ENCODE data around the gene TSPOAP1. TPM values are rescaled to one million over a fixed set of nuclear protein-coding genes. Genes with fewer than 3 reads are reported as not detected.
A peak's percentile ranks its signal among the peaks of the same experiment; 100 is the strongest.

TSPOAP1 gene
- total RNA-seq = 10 to 100 TPM; 21.1 to 24.1 TPM

- Mint-ChIP-seq H3K4me1 (ENCODE audit: low read depth) (peaks cover 40% of the 10 kb centered on the region), H3K36me3 (ENCODE audit: low read depth) (peaks cover 42% of the 10 kb centered on the region), H3K27ac (peak within 1 kb of the TSS; percentile 96), H3K4me3 (peak within 1 kb of the TSS; percentile 81), H3K27me3 (peaks cover 7% of the 10 kb centered on the region), H3K9me3 (no peaks in the 10 kb centered on the region)
- POLR2A ChIA-PET = interaction anchor here (0.7 to 26.8 kb wide), 19 partner anchors 11 to 955 kb away, joined by 3 to 1558 read pairs (median 4); partner anchors contain the start of genes HSF5, RNF43 and SUPT4H1
- DNase-seq = peak; percentile 94
- intact Hi-C loops (cut with micrococcal nuclease) = loop anchor here (1.0 to 2.0 kb wide), 2 partner anchors 11 to 16 kb away; no protein-coding TSS in a partner anchor
- CTCF ChIA-PET = interaction anchor here (0.7 to 4.0 kb wide), 11 partner anchors 9 to 159 kb away, joined by 3 to 56 read pairs (median 6); partner anchors contain the start of genes HSF5, RNF43 and SUPT4H1
- ATAC-seq = peak; percentile 5
- no peak for TF ChIP-seq CTCF (IDR thresholded peaks at IDR 0.05)
Observed at GRCh38 chr17:58328195-58329034, at the start of gene TSPOAP1. Gene TSPOAP1, minus strand, starts transcription at chr17:58328795. Its CDS starts 875 bp downstream, at chr17:58327920.

GRCh38 chr17:58377661-58378060 lies 49.1 kb upstream of the TSPOAP1 start:
- Mint-ChIP-seq H3K36me3 (ENCODE audit: low read depth) (no peaks in the 10 kb centered on the region), H3K4me1 (ENCODE audit: low read depth) (peaks cover 35% of the 10 kb centered on the region), H3K9me3 (no peaks in the 10 kb centered on the region), H3K27me3 (no peaks in the 10 kb centered on the region), H3K4me3 (no peak overlapping the region), H3K27ac (no peak overlapping the region)
- no peak for DNase-seq
- TF ChIP-seq CTCF (IDR thresholded peaks at IDR 0.05) = no peak
- ChIA-PET CTCF (interaction anchor here (1.5 to 4.3 kb wide), 3 partner anchors 15 to 60 kb away, joined by 3 to 20 read pairs (median 4); partner anchors contain the start of gene RNF43), POLR2A (interaction anchor here (0.6 to 2.8 kb wide), 5 partner anchors 9 to 93 kb away, joined by 3 to 7 read pairs (median 4); no protein-coding TSS in a partner anchor)
- ATAC-seq = no peak
- intact Hi-C loops (cut with micrococcal nuclease) = no loop called here

- peaks cover 30% of the 10 kb centered on the region for H3K4me1 Mint-ChIP-seq (ENCODE audit: low read depth)
- no peaks in the 10 kb centered on the region for H3K27me3 Mint-ChIP-seq
- intact Hi-C loops (cut with micrococcal nuclease) = no loop called here
- ChIA-PET POLR2A (interaction anchor here (0.6 to 1.7 kb wide), 3 partner anchors 18 to 94 kb away, joined by 3 to 5 read pairs (median 4); partner anchors contain the start of gene SUPT4H1), CTCF (interaction anchor here (4.3 kb wide), 1 partner anchor 60 kb away, joined by 20 read pairs; no protein-coding TSS in a partner anchor)
- DNase-seq = no peak
- no peak for ATAC-seq
- no peaks in the 10 kb centered on the region for H3K36me3 Mint-ChIP-seq (ENCODE audit: low read depth)
- TF ChIP-seq CTCF (IDR thresholded peaks at IDR 0.05) = no peak
- H3K4me3 Mint-ChIP-seq = no peak overlapping the region
- no peaks in the 10 kb centered on the region for H3K9me3 Mint-ChIP-seq
- no peak overlapping the region for H3K27ac Mint-ChIP-seq
Observed at GRCh38 chr17:58377093-58377601, 48.6 kb upstream of the TSPOAP1 start.

- ATAC-seq (no peak), DNase-seq (no peak)
- Mint-ChIP-seq H3K4me3 (no peak overlapping the region), H3K9me3 (no peaks in the 10 kb centered on the region), H3K4me1 (ENCODE audit: low read depth) (peaks cover 25% of the 10 kb centered on the region), H3K36me3 (ENCODE audit: low read depth) (no peaks in the 10 kb centered on the region), H3K27ac (no peak overlapping the region), H3K27me3 (no peaks in the 10 kb centered on the region)
- ChIA-PET POLR2A (interaction anchor here (1.2 kb wide), 1 partner anchor 24 kb away, joined by 5 read pairs; the partner anchor contains the start of gene SUPT4H1), CTCF (interaction anchor here (0.6 to 0.8 kb wide), 2 partner anchors 13 to 513 kb away, joined by 3 read pairs; no protein-coding TSS in a partner anchor)
- TF ChIP-seq CTCF (IDR thresholded peaks at IDR 0.05) = no peak
- intact Hi-C loops (cut with micrococcal nuclease) = no loop called here
Observed at GRCh38 chr17:58376472-58377000, 47.9 kb upstream of the TSPOAP1 start.
